Heart right ventricle (tissue), 16 donors: ENCODE results near the gene PHC2. TPM values are rescaled to one million over a fixed set of nuclear protein-coding genes. Genes with fewer than 3 reads are reported as not detected.

Experiments
- ATAC-seq, 8 donors: fragments of 200-7000 bp; cut with Tn5 transposase; one replicate each; pipeline ENCODE4 v1.9.1; 2020; ENCODE audit warnings: mild to moderate bottlenecking in 8 of 8, moderate library complexity in 8 of 8, moderate number of reproducible peaks in 1 of 8
- DNase-seq, 2 donors: peaks; one replicate each; pipeline ENCODE4 v3.0.0-alpha.2; 2020
- H3K27ac ChIP-seq, 10 donors: fragments of 200-600 bp; sonication (generic) in 2 of 10; one replicate each; pipeline versions ENCODE4 v1.5.0 to v1.8.0; 2020 to 2022; ENCODE audit warnings: mild to moderate bottlenecking in 3 of 10
- H3K27me3 ChIP-seq, 7 donors: fragments of 200-600 bp; one replicate each; pipeline ENCODE4 v1.8.0; 2021 to 2022; ENCODE audit warnings: mild to moderate bottlenecking in 2 of 7
- H3K36me3 ChIP-seq, 9 donors: fragments of 200-600 bp; sonication (generic) in 1 of 9; one replicate each; pipeline versions ENCODE4 v1.5.0 to v1.8.0; 2020 to 2022; ENCODE audit warnings: mild to moderate bottlenecking in 2 of 9
- H3K4me1 ChIP-seq, 9 donors: fragments of 200-600 bp; sonication (generic) in 1 of 9; one replicate each; pipeline versions ENCODE4 v1.5.0 to v1.8.0; 2020 to 2022; ENCODE audit warnings: mild to moderate bottlenecking in 4 of 9
- H3K4me3 ChIP-seq, 10 donors: fragments of 200-600 bp; sonication (generic) in 2 of 10; one replicate each; pipeline versions ENCODE4 v1.5.0 to v1.8.0; 2020 to 2022; ENCODE audit warnings: mild to moderate bottlenecking in 7 of 10, moderate library complexity in 2 of 10
- H3K9me3 ChIP-seq, 11 donors: fragments of 200-600 bp in 10 of 11; sonication (generic) in 2 of 11; one replicate each; pipeline versions ENCODE4 v1.5.0 to v1.8.0; 2013 to 2022; ENCODE audit warnings: mild to moderate bottlenecking in 2 of 11, control low read depth in 1 of 11, moderate library complexity in 1 of 11
- WGBS, 2 donors: extraction: QIAGEN DNeasy Blood & Tissue Kit; methylation state at CpG; one replicate each; pipeline ENCODE4 v1.1.7; 2013; ENCODE audit warnings: inconsistent platforms in 1 of 2; 5-methylcytosine and 5-hydroxymethylcytosine counted together
- intact Hi-C, 10 donors: fragments of 100-400 bp; cut with DNase I; formaldehyde crosslinking; loops; one replicate each; pipeline versions ENCODE4 v1.11.1 to v1.14.2; 2022
- polyA plus RNA-seq, 2 donors: library from polyadenylated mRNA; stranded (reverse); fragments of 200-250 nt; gene quantifications; one replicate each; pipeline ENCODE4 v1.2.3, GENCODE V29; 2013
- total RNA-seq, 10 donors: library from RNA; stranded (reverse); fragmentation: NEBNext Ultra II Directional in 3 of 10; extraction: Animal tissue kit (Norgen Biotek cat#: 25700) in 3 of 10; gene quantifications; one replicate each; pipeline versions ENCODE4 v1.2.1 to v1.2.4, GENCODE V29; 2021 to 2023
- TF ChIP-seq, protein P1 (sequence below), 9 donors: fragments of 200-600 bp; sonication (generic) in 2 of 9; IDR thresholded peaks; one replicate each; pipeline versions ENCODE4 v1.5.0 to v1.8.0; 2021 to 2022; ENCODE audit warnings: antibody characterized with exemption in 9 of 9, mild to moderate bottlenecking in 5 of 9, moderate library complexity in 1 of 9
- donor health status: Arrhythmogenic right ventricular cardiomyopathy.
- donor health status: ischemic (EF 13 %, LVEDD 7.1; RV severe dilation, severe dysfunction).
- donor health status: healthy with polysubstance abuse.
- donor health status: DM: no; HTN: yes; CAD: no.
- donor health status: DM: no; HTN: no; CAD: no.
- donor health status: ischemic (EF 25% LVEDD 6.9; RV normal size, moderate dysfunction).
- donor health status: ischemic (EF 25% LVEDD 5.7; RV mildly dilated, moderate dysfunction).
- donor health status: healthy.
- donor health status: DM: yes; HTN: yes; CAD: no.
- donor health status: Ischemic cardiomyopathy.
- donor health status: ischemic (EF 35%, LVEDD 5.7; RV mildly dilated, moderate dysfunction).
- donor health status: nonischemic (EF 11% LVEDD 7.7; RV severe dilation, severe dysfunction).
- donor health status: DM: yes; HTN: yes; CAD: no.
- donor health status: PGD.
- donor health status: ischemic (EF 29% LVEDD 5.4; RV normal size, mild dysfunction).
- donor health status: nonischemic (EF 23%, LVEDD 6.1; RV moderate dilation, normal function).

The PHC2 gene
- total and polyA plus RNA-seq, 12 donors = 81.2 to 136 (median 99.3) TPM

DNA sequence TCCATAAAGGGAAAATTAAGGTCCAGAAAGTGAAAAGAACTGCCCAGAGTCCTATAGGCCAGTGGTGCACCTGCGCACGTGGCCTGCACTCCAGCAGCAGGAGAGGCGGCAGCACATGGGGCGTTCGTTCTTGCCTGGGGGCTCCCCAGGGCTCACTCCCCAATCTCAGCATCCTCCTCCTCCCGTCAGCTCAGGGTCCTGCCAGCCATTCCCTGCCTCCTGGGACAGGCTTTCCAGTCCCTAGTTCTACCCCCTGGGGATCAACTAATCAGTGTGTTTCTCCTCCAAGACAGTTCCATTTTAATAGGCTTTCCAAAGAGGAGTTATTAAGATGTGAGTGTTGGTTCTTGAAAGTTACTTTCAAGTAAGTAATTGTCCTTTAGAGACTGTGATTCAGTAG is 108.8 kb downstream of the PHC2 start:
- H3K4me3 ChIP-seq = no peak overlapping the region
- intact Hi-C loops = no loop called here
- no peak overlapping the region for H3K27ac ChIP-seq
- peaks cover 7 to 62% (median 51%) of the 10 kb centered on the region in 9 donors for H3K36me3 ChIP-seq
- H3K9me3 ChIP-seq = no peaks in the 10 kb centered on the region
- DNase-seq (no peak), ATAC-seq (peak in 1 of 8 donors; percentile 5)
- no peaks in the 10 kb centered on the region for H3K27me3 ChIP-seq
- TF ChIP-seq, protein P1, sequence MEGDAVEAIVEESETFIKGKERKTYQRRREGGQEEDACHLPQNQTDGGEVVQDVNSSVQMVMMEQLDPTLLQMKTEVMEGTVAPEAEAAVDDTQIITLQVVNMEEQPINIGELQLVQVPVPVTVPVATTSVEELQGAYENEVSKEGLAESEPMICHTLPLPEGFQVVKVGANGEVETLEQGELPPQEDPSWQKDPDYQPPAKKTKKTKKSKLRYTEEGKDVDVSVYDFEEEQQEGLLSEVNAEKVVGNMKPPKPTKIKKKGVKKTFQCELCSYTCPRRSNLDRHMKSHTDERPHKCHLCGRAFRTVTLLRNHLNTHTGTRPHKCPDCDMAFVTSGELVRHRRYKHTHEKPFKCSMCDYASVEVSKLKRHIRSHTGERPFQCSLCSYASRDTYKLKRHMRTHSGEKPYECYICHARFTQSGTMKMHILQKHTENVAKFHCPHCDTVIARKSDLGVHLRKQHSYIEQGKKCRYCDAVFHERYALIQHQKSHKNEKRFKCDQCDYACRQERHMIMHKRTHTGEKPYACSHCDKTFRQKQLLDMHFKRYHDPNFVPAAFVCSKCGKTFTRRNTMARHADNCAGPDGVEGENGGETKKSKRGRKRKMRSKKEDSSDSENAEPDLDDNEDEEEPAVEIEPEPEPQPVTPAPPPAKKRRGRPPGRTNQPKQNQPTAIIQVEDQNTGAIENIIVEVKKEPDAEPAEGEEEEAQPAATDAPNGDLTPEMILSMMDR (IDR thresholded peaks at IDR 0.05) = no peak
- H3K4me1 ChIP-seq = peaks cover under 1 to 38% (median 15%) of the 10 kb centered on the region in 9 donors
- WGBS, 2 donors = 71 to 78% methylated on average over 6 of the region's 6 CpGs

DNA sequence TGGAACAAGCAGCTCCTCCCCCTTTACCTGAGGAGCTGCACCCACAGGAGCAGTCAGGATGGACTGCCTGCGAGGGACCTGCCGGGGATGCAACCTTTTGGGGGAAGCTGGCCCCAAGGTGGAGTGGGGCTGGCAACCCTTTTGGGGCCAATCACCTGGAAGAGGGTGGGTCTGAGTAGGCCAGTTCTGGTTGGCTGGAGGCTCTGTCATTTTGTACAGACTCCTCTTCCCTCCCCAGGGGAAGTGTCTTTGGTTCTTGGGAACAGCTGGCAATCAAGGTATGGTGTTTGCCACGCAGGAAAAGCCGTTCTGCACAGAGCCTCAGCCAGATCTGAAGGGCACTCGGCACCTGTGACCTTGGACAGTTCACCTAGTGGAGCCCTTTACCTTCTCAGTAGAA is 109.7 kb downstream of the PHC2 start:
- no peak for DNase-seq
- Histone ChIP-seq H3K36me3 (peaks cover 7 to 53% (median 42%) of the 10 kb centered on the region in 9 donors), H3K4me3 (no peak overlapping the region), H3K27ac (no peak overlapping the region), H3K4me1 (peaks cover 0 to 33% (median 10%) of the 10 kb centered on the region in 9 donors), H3K27me3 (no peaks in the 10 kb centered on the region), H3K9me3 (no peaks in the 10 kb centered on the region)
- ATAC-seq = peak in 2 of 8 donors; percentile 4 to 7
- TF ChIP-seq, protein P1 (IDR thresholded peaks at IDR 0.05) = no peak
- WGBS, 2 donors = 62 to 65% methylated on average over 5 of the region's 5 CpGs
- intact Hi-C loops = no loop called here

GRCh38 chr1:33320619-33321165 is 110.2 kb downstream of the PHC2 start, which contains the start of gene A3GALT2:
TSS of gene A3GALT2 (minus strand) at chr1:33321098. CDS start at chr1:33321098, 0 bp downstream.
- Histone ChIP-seq H3K27ac (no peak within 1 kb of the TSS), H3K4me1 (peaks cover 0 to 31% (median 9%) of the 10 kb centered on the region in 9 donors), H3K9me3 (no peaks in the 10 kb centered on the region), H3K36me3 (peaks cover 7 to 48% (median 37%) of the 10 kb centered on the region in 9 donors), H3K4me3 (no peak within 1 kb of the TSS), H3K27me3 (no peaks in the 10 kb centered on the region)
- TF ChIP-seq, protein P1 (IDR thresholded peaks at IDR 0.05) = no peak
- intact Hi-C loops = no loop called here
- ATAC-seq (peak in 2 of 8 donors; percentile 3 to 32), DNase-seq (no peak)
- WGBS, 2 donors = 72 to 75% methylated on average over 8 of the region's 8 CpGs

- intact Hi-C loops = no loop called here
- ATAC-seq = peak in 3 of 8 donors; percentile 21 to 35 (median 23)
- WGBS, 2 donors = 77 to 78% methylated on average over 12 of the region's 12 CpGs
These were observed 110.8 kb downstream of the PHC2 start for GRCh38 chr1:33319949-33320618.

More at GRCh38 chr1:33319949-33320618, 110.8 kb downstream of the PHC2 start:
- H3K27me3 ChIP-seq = no peaks in the 10 kb centered on the region
- no peak for DNase-seq
- H3K4me3 ChIP-seq = no peak overlapping the region
- no peak overlapping the region for H3K27ac ChIP-seq
- H3K36me3 ChIP-seq = peaks cover 7 to 42% (median 31%) of the 10 kb centered on the region in 9 donors
- H3K9me3 ChIP-seq = no peaks in the 10 kb centered on the region
- TF ChIP-seq, protein P1 (IDR thresholded peaks at IDR 0.05) = no peak
- H3K4me1 ChIP-seq = peaks cover 0 to 25% (median 7%) of the 10 kb centered on the region in 9 donors
